ENCODE results near the gene TGM1. TPM values are rescaled to one million over a fixed set of nuclear protein-coding genes. Genes with fewer than 3 reads are reported as not detected.

Gene TGM1
- total RNA-seq, 1 donor from 2014 or later: 10.2 TPM

- H3K36me3 Mint-ChIP-seq: no peaks in the 10 kb centered on the region
- H3K27ac Mint-ChIP-seq: peak overlapping the region; percentile 66
- TF ChIP-seq, protein P1, sequence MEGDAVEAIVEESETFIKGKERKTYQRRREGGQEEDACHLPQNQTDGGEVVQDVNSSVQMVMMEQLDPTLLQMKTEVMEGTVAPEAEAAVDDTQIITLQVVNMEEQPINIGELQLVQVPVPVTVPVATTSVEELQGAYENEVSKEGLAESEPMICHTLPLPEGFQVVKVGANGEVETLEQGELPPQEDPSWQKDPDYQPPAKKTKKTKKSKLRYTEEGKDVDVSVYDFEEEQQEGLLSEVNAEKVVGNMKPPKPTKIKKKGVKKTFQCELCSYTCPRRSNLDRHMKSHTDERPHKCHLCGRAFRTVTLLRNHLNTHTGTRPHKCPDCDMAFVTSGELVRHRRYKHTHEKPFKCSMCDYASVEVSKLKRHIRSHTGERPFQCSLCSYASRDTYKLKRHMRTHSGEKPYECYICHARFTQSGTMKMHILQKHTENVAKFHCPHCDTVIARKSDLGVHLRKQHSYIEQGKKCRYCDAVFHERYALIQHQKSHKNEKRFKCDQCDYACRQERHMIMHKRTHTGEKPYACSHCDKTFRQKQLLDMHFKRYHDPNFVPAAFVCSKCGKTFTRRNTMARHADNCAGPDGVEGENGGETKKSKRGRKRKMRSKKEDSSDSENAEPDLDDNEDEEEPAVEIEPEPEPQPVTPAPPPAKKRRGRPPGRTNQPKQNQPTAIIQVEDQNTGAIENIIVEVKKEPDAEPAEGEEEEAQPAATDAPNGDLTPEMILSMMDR (IDR thresholded peaks at IDR 0.05; ENCODE audit: unreplicated experiment): no peak
- H3K4me1 Mint-ChIP-seq: peaks cover 23% of the 10 kb centered on the region
- no peaks in the 10 kb centered on the region for H3K27me3 Mint-ChIP-seq (ENCODE audit: low read depth)
- H3K9me3 Mint-ChIP-seq: no peaks in the 10 kb centered on the region
- H3K4me3 Mint-ChIP-seq: no peak overlapping the region
- no peak for DNase-seq (ENCODE audit: low spot score in 2 of 2, unreplicated experiment in 2 of 2)
These were observed 4.3 kb downstream of the TGM1 start for GRCh38 chr14:24258548-24259265.

DNA sequence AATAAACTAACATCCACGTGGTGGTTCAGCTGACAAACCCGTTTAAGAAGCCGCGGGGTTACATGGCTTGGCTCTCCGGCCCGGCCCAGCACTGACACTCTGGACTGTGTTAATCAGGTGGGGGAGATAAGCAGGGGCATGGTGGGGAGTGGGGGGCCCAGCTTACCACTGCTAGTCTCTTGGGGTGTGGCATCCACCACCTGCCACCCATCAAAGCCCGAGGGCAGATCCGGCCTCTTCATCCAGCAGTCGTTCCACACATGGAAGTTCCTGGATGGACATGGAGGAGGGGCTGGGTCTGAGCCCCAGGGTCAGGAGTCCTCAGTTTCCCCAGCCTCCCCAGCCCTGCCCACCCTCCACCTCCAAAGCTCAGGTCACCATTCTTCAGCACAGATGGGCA lies 4.9 kb downstream of the TGM1 start:
- Mint-ChIP-seq H3K4me3 (no peak overlapping the region), H3K27me3 (ENCODE audit: low read depth) (no peaks in the 10 kb centered on the region), H3K27ac (peak overlapping the region; percentile 66), H3K4me1 (peaks cover 21% of the 10 kb centered on the region), H3K36me3 (no peaks in the 10 kb centered on the region), H3K9me3 (no peaks in the 10 kb centered on the region)
- TF ChIP-seq, protein P1 (IDR thresholded peaks at IDR 0.05; ENCODE audit: unreplicated experiment): no peak
- DNase-seq (ENCODE audit: low spot score in 2 of 2, unreplicated experiment in 2 of 2): no peak

- no peaks in the 10 kb centered on the region for H3K36me3 Mint-ChIP-seq
- H3K4me1 Mint-ChIP-seq: peaks cover 21% of the 10 kb centered on the region
- no peak overlapping the region for H3K4me3 Mint-ChIP-seq
- H3K27ac Mint-ChIP-seq: peak overlapping the region; percentile 37
- no peaks in the 10 kb centered on the region for H3K9me3 Mint-ChIP-seq
- no peak for DNase-seq (ENCODE audit: low spot score in 2 of 2, unreplicated experiment in 2 of 2)
- H3K27me3 Mint-ChIP-seq (ENCODE audit: low read depth): no peaks in the 10 kb centered on the region
- TF ChIP-seq, protein P1 (IDR thresholded peaks at IDR 0.05; ENCODE audit: unreplicated experiment): no peak
These were observed 6.0 kb downstream of the TGM1 start for GRCh38 chr14:24256960-24257359.

DNA sequence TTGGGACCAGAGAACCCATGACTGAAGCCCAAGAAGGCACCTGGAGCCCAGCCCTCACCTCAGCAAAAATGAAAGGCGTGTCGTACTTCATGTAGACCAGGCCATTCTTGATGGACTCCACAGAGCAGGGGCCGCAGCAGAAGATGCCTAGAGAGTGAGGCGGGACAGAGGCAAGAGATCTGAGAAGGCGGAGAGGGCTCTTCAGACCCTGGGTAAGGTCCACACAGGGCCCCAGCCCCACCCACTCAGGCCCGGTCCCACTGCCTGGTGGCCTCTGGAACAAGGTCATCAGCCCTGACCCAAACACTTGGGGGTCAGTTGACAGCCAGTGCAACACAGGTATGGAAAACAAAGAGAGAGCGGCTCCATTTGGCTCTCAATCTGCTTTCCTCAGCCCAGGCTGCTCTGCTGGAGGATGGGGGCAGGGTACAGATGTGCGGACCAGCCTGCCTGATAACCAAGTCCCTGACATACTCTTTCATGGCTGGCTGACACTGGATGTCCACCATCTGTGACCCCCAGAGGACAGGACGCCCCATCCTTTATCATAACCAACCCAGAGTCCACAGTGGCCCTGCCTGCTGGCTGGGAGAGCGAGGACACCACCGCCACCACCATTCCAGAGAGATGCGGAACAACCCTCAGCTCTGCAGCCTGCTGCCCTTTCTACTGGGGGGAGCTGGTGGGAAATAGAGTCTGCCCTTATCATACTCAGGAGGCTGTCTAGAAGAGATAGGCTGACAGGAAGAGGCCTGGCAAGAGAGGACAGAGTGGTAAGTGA lies 6.9 kb downstream of the TGM1 start:
- TF ChIP-seq, protein P1 (IDR thresholded peaks at IDR 0.05; ENCODE audit: unreplicated experiment): no peak
- DNase-seq (ENCODE audit: low spot score in 2 of 2, unreplicated experiment in 2 of 2): no peak
- H3K27me3 Mint-ChIP-seq (ENCODE audit: low read depth): no peaks in the 10 kb centered on the region
- H3K27ac Mint-ChIP-seq: no peak overlapping the region
- H3K36me3 Mint-ChIP-seq: no peaks in the 10 kb centered on the region
- peaks cover 21% of the 10 kb centered on the region for H3K4me1 Mint-ChIP-seq
- H3K9me3 Mint-ChIP-seq: no peaks in the 10 kb centered on the region
- H3K4me3 Mint-ChIP-seq: no peak overlapping the region

DNA sequence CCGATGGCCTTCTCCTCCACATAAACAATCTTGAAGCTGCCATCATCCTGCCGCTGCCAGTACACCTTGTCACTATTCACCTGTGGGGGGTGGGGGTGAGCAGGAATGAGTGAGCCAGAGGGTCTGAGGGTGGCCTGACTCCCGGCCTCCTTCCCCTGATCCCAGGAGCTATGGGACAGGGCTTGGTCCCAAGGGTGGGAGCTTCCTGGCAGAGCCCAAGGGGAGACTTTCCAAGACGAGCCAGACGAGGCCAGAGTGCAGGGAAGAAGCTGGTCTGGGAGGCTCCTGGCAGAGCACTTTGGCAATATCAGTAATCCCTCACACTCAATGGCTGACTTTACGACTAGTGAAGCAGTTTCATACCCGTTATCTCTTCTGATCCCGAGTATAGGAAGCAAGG lies 7.5 kb downstream of the TGM1 start:
- H3K4me1 Mint-ChIP-seq: peaks cover 21% of the 10 kb centered on the region
- DNase-seq (ENCODE audit: low spot score in 2 of 2, unreplicated experiment in 2 of 2): no peak
- H3K9me3 Mint-ChIP-seq: no peaks in the 10 kb centered on the region
- no peak overlapping the region for H3K4me3 Mint-ChIP-seq
- no peaks in the 10 kb centered on the region for H3K36me3 Mint-ChIP-seq
- H3K27me3 Mint-ChIP-seq (ENCODE audit: low read depth): no peaks in the 10 kb centered on the region
- TF ChIP-seq, protein P1 (IDR thresholded peaks at IDR 0.05; ENCODE audit: unreplicated experiment): no peak
- no peak overlapping the region for H3K27ac Mint-ChIP-seq

Measured in mesothelial cell of epicardium (in vitro differentiated cells).